HG03103 (cell line): ENCODE measurements around the gene XYLT1.
"Not testable (repeated sequence)": the region's sequence is repeated elsewhere in the genome, so short reads cannot be mapped to it uniquely, and the experiment has no call there.

Source experiments
- ATAC-seq: cut with Tn5 transposase; IDR thresholded peaks from one replicate; pipeline ENCODE4 v1.9.1; 2021; ENCODE audit warnings: low read depth; ENCODE audit not compliant: unreplicated experiment

XYLT1 gene, protein sequence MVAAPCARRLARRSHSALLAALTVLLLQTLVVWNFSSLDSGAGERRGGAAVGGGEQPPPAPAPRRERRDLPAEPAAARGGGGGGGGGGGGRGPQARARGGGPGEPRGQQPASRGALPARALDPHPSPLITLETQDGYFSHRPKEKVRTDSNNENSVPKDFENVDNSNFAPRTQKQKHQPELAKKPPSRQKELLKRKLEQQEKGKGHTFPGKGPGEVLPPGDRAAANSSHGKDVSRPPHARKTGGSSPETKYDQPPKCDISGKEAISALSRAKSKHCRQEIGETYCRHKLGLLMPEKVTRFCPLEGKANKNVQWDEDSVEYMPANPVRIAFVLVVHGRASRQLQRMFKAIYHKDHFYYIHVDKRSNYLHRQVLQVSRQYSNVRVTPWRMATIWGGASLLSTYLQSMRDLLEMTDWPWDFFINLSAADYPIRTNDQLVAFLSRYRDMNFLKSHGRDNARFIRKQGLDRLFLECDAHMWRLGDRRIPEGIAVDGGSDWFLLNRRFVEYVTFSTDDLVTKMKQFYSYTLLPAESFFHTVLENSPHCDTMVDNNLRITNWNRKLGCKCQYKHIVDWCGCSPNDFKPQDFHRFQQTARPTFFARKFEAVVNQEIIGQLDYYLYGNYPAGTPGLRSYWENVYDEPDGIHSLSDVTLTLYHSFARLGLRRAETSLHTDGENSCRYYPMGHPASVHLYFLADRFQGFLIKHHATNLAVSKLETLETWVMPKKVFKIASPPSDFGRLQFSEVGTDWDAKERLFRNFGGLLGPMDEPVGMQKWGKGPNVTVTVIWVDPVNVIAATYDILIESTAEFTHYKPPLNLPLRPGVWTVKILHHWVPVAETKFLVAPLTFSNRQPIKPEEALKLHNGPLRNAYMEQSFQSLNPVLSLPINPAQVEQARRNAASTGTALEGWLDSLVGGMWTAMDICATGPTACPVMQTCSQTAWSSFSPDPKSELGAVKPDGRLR

GRCh38 chr16:17470908-17471718 is at the start of gene XYLT1:
Gene XYLT1 (minus strand): TSS chr16:17470960. CDS start chr16:17470796, 164 bp downstream.
- ATAC-seq, result no peak

- no peak for ATAC-seq
Measured at GRCh38 chr16:17520111-17520510, 49.4 kb upstream of the XYLT1 start.

DNA sequence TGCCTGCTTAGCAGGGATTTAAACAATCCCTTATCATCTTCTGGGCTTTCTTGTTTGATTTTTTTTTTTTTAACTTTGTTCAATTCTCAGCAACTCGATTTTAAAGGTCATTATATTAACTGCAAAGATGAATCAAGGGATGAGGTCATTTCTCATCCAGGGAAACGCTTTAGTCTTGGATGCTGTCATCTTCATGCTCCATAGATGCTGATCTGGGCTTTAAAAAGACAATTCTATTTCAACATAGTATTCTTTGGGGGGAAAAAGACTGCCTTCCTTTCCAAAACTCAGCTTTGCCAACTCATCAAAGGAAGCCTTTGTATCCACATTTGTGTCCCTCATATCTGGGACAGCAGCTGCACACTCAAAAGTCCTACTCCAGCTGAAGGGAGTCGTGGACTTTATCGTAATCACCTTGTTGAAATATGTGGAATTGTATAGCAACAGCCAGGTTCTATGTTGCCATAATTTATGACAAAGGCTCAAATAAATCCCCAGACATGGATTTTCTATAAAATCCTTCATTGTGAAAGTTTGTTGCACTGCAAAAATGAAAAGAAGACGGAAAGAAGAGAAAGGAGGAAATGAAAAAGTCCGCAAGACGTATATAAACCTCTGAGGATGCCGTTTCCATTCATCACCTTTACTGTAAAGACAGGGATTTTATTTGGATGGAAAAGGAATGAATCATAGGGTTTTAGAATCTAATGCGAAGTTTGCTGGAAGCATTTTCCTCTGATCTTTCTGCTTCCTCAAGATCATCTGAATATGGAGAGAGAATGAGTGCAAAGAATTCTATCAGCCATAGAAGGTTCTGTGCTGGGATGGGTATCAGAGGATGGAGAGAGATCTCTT is 48.6 kb upstream of the XYLT1 start:
- no peak for ATAC-seq

DNA sequence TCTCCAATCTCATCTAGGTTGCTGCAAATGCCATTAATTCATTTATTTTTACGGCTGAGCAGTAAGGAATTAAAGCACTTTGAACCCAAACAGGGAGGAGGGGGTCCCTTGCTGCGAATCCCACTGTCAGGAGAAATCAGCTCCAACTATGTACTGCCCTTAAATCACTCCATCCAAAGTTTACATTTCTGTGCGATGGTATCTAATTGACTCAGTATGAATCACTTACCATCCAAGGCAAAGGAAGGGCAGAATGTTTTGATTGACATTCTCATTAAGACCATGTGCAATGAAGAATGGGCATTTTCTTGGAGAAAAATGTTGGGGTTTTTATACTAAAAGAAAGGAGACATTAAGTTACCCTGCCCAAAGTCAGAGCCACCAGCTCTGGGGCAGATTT is 47.7 kb upstream of the XYLT1 start:
- ATAC-seq, result no peak

GRCh38 chr16:17515421-17516210 is 44.9 kb upstream of the XYLT1 start:
- ATAC-seq, result no peak

DNA sequence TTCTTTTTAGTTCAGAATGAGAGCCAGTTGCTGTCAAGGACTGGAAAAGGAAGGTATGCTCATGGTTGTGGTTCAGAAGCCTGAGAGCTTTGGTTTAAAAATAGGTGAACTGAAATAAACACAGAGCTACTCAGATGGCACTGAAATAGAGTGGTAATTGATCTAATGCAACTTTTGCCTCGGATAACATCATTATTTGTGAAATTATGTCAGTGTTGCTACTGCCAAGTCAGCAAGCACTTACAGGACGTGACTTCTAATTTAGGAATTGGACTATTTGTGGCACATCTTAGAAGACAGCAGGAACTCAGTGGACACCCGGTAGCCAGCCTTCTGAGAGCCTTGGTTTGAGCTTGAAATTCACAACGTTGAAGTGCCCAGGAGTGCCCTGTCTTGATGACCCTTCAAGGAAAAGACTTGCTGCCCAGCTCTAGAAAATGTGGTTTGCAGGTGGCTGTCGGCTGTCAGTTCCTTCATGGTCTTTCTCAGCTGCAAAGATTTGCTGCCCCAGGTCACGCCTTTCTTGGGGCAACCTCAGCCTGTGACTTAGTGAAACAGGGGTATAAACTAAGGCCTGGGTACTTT is 42.0 kb upstream of the XYLT1 start:
- ATAC-seq, result no peak

DNA sequence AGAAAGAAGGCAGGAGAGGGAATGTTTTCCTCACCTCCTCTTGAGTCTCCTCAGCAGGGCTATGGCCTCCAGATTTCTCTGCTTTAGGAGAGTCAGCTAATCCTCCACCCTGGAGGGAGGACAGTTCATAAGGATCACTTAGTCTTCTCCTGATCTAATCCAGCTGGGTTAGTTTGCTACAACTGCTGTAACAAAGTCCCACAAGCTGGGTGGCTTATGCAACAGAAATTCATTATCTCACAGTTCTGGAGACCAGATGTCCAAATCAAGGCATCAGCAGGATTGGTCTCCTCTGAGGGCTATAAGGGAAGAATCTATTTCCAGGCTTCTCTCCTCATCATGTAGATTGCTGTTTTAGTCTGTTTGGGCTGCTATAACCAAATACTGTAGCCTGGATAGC is 40.6 kb upstream of the XYLT1 start:
- ATAC-seq, result no peak

DNA sequence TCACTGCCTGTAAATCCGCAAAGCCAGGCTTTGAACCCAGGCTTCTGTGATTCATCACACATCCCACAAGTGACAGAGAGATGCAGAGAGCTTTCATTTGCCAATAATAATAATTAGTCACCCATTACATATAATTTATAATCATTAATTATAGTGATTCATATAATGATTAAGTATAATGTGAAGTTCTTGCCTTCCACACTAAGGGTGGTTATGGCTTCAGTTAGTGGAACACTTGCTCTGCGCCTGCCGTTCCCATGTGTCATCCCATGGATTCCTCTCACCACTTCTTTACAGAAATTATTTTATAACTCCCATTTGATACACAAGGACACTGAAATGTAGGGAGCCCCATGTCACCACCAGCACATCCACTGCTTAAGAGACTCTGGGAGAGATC is 39.8 kb upstream of the XYLT1 start:
- no peak for ATAC-seq

DNA sequence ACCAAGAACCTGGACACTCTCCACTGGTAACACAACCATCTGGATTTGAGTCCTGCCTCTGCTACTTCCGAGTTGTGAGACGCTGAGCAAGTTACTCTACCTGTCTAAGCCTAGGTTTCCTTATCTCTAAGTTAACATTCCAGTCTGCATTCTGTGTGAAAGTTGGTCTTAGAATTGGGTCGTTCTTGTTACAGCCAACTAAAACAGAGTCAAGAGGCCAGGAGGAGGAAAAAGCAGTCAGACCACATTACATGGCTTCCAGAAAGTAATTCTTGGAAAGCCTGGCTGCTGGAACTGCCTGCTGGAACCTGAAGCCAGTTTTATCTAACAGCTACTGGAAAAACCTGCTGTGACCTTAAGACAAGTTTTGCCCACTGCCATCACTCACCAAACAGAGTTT is 38.4 kb upstream of the XYLT1 start:
- ATAC-seq, result no peak

DNA sequence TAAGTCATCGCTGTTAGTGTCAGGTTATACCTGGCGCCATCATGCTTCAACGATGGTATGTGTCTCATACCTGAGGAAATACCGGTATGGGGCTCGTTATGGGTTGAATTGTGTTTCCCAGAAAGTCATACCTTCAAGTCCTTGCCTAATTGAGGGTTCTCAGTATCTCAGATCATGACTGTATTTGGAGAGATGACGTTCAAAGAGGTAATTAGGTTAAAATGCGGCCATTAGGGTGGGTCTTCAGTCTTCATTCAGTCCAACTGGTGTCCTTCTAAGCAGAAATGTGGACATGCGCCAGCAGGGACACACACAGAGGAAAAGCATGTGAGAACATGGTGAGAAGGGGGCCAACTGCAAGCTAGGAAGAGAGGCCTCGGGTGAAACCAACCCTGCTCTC is 37.5 kb upstream of the XYLT1 start:
- no peak for ATAC-seq

- not testable (repeated sequence) for ATAC-seq
Measured at GRCh38 chr16:17507516-17507915, 36.8 kb upstream of the XYLT1 start.

GRCh38 chr16:17505828-17506227 is 35.1 kb upstream of the XYLT1 start:
- ATAC-seq, result not testable (repeated sequence)

DNA sequence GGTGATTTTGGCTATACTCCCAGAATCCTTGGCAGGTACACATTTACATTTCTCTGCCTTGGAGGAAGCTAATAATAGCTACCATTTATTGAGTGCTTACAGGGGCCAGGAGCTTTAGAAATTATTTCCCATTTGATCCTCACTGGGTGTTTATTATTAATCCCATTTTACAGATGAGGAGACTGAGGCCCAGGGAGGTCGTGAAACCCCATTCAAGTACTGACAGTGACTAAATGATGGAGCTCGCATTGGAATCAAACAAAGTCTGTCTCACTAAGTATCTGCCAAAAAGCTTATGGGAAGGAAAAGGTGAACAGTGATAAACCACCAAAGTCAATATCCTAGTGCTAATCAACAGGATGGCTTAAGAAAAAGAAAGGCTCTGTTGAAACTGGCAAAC is 33.3 kb upstream of the XYLT1 start:
- ATAC-seq, result no peak

DNA sequence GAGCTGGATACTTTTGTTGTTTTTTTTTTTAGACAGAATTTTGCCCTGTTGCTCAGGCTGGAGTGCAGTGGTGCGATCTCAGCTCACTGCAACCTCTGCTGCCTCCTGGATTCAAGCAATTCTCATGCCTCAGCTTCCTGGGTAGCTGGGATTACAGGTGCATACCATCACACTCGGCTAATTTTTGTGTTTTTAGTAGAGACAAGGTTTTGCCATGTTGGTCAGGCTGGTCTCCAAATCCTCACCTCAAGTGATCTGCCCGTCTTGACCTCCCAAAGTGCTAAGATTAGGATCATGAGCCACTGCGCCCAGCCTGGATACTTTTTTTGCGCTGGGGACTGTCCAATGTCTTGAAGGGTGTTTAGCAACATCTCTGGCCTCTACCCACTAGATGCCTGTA is 32.6 kb upstream of the XYLT1 start:
- ATAC-seq, result no peak

DNA sequence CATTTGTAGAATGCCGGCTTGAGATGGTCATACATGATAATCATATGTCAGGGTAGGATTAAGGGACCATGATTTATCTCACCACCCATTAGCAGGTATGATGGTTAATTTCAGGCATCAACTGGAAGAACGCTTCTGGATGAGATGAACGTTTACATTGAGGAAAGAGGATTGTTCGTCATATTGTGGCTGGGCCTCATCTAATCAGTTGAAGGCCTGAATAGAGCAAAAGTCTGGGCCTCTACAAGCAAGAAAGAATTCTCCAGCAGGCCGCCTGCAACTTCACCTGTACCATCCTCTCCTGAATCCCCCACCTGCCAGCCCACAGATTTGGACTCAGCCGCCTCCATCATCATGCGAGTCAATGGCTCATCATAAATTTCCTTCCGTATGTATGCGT is 30.6 kb upstream of the XYLT1 start:
- no peak for ATAC-seq

DNA sequence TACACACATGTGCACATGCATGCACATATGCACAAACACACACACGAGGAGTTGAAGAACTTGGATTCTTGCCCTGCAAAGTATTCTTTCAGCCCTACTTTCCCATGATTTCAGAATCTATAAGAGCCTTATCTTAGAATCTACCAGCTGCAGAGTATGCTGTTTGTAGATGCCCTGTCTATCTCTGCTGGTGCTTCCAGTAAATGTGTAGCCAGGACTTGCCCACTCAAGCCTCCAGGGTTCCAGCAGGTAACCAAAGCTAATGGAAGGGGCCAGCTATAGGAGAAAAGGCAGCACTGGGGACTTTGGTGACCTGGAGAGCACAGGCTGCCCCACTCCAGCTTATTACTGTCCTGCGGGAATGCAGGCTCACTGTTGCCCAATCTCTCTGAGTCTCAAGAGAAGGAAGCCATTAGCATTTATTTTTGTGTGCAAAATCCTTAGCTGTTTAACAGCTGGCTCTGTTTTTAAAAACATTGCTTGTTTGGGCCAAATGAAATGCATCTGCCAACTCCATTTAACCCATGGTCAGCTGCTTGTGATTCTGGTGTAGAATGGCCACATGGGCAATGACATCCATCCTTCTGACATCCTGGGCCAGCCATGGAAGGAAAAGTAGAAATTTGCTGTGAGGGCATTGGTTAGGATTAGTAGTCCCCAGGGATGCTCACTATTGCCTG is 28.6 kb upstream of the XYLT1 start:
- no peak for ATAC-seq

DNA sequence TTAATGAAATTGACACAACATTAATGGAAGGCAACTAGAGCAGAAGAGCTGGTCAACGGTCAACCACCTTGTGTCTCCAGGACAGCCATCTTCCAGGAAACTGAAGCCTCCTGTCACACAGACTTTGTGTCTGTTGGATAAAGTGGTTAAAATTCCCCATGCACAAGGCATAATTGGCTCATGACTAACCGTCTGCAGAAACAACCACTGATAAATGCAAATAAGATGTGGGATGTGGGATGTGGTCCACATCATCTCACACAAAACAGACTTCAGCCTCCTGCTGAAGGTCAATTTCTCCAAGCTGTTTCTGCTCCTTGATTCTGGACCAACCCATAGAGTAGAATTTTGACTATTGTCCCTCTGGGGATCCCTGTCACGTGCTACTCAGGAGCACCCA is 26.9 kb upstream of the XYLT1 start:
- ATAC-seq, result no peak

GRCh38 chr16:17496891-17497290 is 26.1 kb upstream of the XYLT1 start:
- no peak for ATAC-seq
